Fibroblast of the aortic adventitia (primary cell): ENCODE data around the gene BHLHE23. TPM values are rescaled to one million over a fixed set of nuclear protein-coding genes. Genes with fewer than 3 reads are reported as not detected.

Source experiments
- DNase-seq: peaks from one replicate; pipeline ENCODE4 v3.0.0-alpha.2; 2010; ENCODE audit warnings: low read depth
- H3K4me3 ChIP-seq: 2 replicates; pipeline ENCODE4 v1.5.1; 2011; ENCODE audit warnings: low read depth, mild to moderate bottlenecking, control low read depth, low read length, moderate library complexity
- total RNA-seq: library from RNA; depleted of rRNA; stranded (reverse); fragments of >200 nt; gene quantifications from 2 replicates; pipeline ENCODE4 v1.2.3, GENCODE V29; 2012; ENCODE audit warnings: low replicate concordance
- TF ChIP-seq, protein P1 (sequence below): IDR thresholded peaks from 2 replicates; pipeline ENCODE4 v1.5.1; 2011; ENCODE audit warnings: mild to moderate bottlenecking, low read length, control low read depth, inconsistent platforms; ENCODE audit not compliant: insufficient read depth

BHLHE23 gene
- not detected in 2 replicates for total RNA-seq

- no peak for DNase-seq
- TF ChIP-seq, protein P1, sequence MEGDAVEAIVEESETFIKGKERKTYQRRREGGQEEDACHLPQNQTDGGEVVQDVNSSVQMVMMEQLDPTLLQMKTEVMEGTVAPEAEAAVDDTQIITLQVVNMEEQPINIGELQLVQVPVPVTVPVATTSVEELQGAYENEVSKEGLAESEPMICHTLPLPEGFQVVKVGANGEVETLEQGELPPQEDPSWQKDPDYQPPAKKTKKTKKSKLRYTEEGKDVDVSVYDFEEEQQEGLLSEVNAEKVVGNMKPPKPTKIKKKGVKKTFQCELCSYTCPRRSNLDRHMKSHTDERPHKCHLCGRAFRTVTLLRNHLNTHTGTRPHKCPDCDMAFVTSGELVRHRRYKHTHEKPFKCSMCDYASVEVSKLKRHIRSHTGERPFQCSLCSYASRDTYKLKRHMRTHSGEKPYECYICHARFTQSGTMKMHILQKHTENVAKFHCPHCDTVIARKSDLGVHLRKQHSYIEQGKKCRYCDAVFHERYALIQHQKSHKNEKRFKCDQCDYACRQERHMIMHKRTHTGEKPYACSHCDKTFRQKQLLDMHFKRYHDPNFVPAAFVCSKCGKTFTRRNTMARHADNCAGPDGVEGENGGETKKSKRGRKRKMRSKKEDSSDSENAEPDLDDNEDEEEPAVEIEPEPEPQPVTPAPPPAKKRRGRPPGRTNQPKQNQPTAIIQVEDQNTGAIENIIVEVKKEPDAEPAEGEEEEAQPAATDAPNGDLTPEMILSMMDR, result no peak
- no peak within 1 kb of the TSS for H3K4me3 ChIP-seq
Measured at GRCh38 chr20:63006540-63007359, at the start of gene BHLHE23. Gene BHLHE23 (minus strand): TSS chr20:63006964. CDS start chr20:63006774, 190 bp downstream.

DNA sequence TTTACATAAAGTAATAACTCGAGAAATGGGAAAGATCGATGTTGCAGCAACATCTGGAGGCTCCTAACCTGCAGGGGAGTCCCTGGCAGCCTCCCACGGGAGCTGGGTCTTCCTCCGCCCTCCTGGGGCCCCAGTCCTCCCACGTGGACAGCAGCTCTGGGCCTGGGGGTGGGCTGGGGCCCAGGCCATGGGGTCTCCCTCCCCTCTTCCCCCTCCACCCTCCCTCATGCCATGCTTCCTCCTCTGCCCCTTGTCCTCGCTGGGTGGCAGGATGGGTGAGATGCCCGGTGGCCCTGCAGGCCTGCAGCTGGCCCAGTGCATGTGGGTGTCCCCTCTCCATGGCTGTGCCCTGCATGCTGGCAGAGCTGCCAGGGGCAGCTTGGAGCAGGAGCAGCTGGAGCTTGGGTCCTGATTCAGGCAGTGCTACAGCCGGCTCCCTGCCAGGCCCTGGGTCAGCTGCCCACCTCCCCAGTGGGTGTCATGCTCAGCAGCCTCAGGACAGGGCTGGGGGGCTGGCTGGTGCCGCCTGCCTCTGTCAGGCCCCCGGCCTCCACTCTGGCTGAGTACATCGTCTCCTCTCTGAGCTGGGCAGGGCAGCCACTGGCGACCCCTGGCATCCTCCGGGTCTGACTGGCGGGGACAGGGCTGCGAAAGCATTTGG lies 48.9 kb upstream of the BHLHE23 start:
- no peak for DNase-seq
- no peak overlapping the region for H3K4me3 ChIP-seq
- TF ChIP-seq, protein P1, result no peak

DNA sequence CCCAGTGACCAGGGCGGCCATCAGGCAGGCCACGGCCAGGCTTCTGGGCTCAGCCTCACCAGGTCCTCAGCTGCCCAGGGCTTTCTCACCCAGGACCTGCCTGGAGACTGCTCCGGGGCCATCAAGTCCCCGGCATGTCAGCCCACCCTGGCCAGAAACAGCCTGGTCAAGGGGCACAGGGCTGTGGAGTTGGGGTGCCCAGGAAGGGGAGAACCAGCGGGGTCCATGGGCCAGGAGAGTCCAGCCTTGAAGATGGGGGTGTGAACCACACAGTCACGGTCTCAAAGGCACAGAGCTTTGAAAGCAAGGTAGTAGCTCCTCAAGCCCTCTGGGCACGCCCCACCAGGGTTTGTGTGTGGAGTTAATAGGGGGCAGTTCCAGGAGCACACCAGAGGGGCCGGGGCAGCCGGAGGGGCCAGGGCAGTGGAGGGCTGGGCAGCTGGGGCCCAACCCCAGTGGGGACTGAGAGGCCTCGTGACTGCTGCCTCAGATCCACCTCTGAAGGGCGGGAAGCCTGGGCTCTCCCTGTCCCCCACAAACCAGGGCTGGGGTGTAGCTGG lies 48.0 kb upstream of the BHLHE23 start:
- TF ChIP-seq, protein P1, result no peak
- H3K4me3 ChIP-seq, result no peak overlapping the region
- no peak for DNase-seq

DNA sequence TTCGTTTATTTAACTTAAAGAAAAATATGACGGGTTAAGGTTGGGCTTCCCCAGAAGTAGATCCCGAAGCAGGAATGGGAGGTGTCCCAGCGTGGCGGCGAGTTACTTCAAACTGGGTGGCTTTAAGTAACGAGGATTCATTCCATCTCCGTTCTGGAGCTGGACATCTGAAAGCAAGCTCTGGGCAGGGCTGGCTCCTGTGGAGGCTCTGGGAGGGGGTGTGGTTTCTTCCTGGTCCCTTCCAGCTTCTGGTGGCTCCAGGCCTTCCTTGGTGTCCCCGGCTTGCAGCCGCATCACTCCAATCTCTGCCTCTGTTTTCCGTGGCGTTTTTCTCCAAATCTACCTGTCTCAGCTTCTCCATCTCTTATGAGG lies 47.3 kb upstream of the BHLHE23 start:
- no peak for DNase-seq
- H3K4me3 ChIP-seq, result no peak overlapping the region
- TF ChIP-seq, protein P1, result no peak

- TF ChIP-seq, protein P1, result no peak
- no peak overlapping the region for H3K4me3 ChIP-seq
- no peak for DNase-seq
Measured at GRCh38 chr20:63053432-63054102, 46.8 kb upstream of the BHLHE23 start.

GRCh38 chr20:63052571-63053431 lies 46.0 kb upstream of the BHLHE23 start:
- H3K4me3 ChIP-seq, result no peak overlapping the region
- no peak for DNase-seq
- TF ChIP-seq, protein P1, result no peak
